ENCODE measurements around the gene STRN4.

The STRN4 gene

GRCh38 chr19:46724468-46724867 lies 21.8 kb downstream of the STRN4 start:
- Histone ChIP-seq H3K9me3 (no peaks in the 10 kb centered on the region), H3K4me1 (peaks cover 0 to 5% (median 0%) of the 10 kb centered on the region in 4 donors), H3K27me3 (no peaks in the 10 kb centered on the region), H3K36me3 (peaks cover 59 to 100% (median 96%) of the 10 kb centered on the region in 3 donors), H3K4me3 (no peak overlapping the region), H3K27ac (no peak overlapping the region)
- TF ChIP-seq CTCF (IDR thresholded peaks at IDR 0.05) = no peak
- intact Hi-C loops (cut with DNase I; ENCODE audit: low total_unique reads) = no loop called here
- no peak for DNase-seq

GRCh38 chr19:46723471-46723870 lies 22.8 kb downstream of the STRN4 start:
- no peak overlapping the region for H3K4me3 ChIP-seq
- H3K27ac ChIP-seq = no peak overlapping the region
- DNase-seq = no peak
- no peaks in the 10 kb centered on the region for H3K27me3 ChIP-seq
- no peaks in the 10 kb centered on the region for H3K9me3 ChIP-seq
- H3K4me1 ChIP-seq = peaks cover 0 to 5% (median 0%) of the 10 kb centered on the region in 4 donors
- no peak for TF ChIP-seq CTCF (IDR thresholded peaks at IDR 0.05)
- intact Hi-C loops (cut with DNase I; ENCODE audit: low total_unique reads) = no loop called here
- H3K36me3 ChIP-seq = peaks cover 59 to 100% (median 88%) of the 10 kb centered on the region in 3 donors

- no peak for TF ChIP-seq CTCF (IDR thresholded peaks at IDR 0.05)
- H3K36me3 ChIP-seq = peaks cover 57 to 97% (median 84%) of the 10 kb centered on the region in 3 donors
- H3K4me1 ChIP-seq = peaks cover 0 to 9% (median under 1%) of the 10 kb centered on the region in 4 donors
- H3K4me3 ChIP-seq = no peak overlapping the region
- no peaks in the 10 kb centered on the region for H3K9me3 ChIP-seq
- H3K27ac ChIP-seq = no peak overlapping the region
- intact Hi-C loops (cut with DNase I; ENCODE audit: low total_unique reads) = no loop called here
- DNase-seq = no peak
- H3K27me3 ChIP-seq = no peaks in the 10 kb centered on the region
Measured at GRCh38 chr19:46723023-46723461, 23.2 kb downstream of the STRN4 start.

GRCh38 chr19:46722421-46723022 lies 23.7 kb downstream of the STRN4 start:
- no peak for DNase-seq
- Histone ChIP-seq H3K27me3 (no peaks in the 10 kb centered on the region), H3K27ac (no peak overlapping the region), H3K36me3 (peaks cover 52 to 91% (median 79%) of the 10 kb centered on the region in 3 donors), H3K4me3 (no peak overlapping the region), H3K9me3 (no peaks in the 10 kb centered on the region), H3K4me1 (peaks cover 0 to 14% (median 3%) of the 10 kb centered on the region in 4 donors)
- intact Hi-C loops (cut with DNase I; ENCODE audit: low total_unique reads) = no loop called here
- TF ChIP-seq CTCF (IDR thresholded peaks at IDR 0.05) = no peak

- intact Hi-C loops (cut with DNase I; ENCODE audit: low total_unique reads) = no loop called here
- DNase-seq = no peak
- no peak for TF ChIP-seq CTCF (IDR thresholded peaks at IDR 0.05)
- Histone ChIP-seq H3K27ac (no peak overlapping the region), H3K4me1 (peaks cover 0 to 17% (median 6%) of the 10 kb centered on the region in 4 donors), H3K9me3 (no peaks in the 10 kb centered on the region), H3K27me3 (no peaks in the 10 kb centered on the region), H3K4me3 (no peak overlapping the region), H3K36me3 (peaks cover 47 to 86% (median 74%) of the 10 kb centered on the region in 3 donors)
Measured at GRCh38 chr19:46722004-46722380, 24.3 kb downstream of the STRN4 start.

All from tibial artery (tissue), 4 donors.